Dendritic cell treated with granulocyte-macrophage colony-stimulating factor and Interleukin-4, amounts not matched to agents 40 ng/mL and 50 ng/mL, for 4 days (primary cell): ENCODE data around the gene PUSL1.
A peak's percentile ranks its signal among the peaks of the same experiment; 100 is the strongest.
"Not testable (repeated sequence)": the region's sequence is repeated elsewhere in the genome, so short reads cannot be mapped to it uniquely, and the experiment has no call there.

Experiments
- H3K27ac Mint-ChIP-seq: one replicate; pipeline ENCODE4 v1.8.0; 2022; ENCODE audit warnings: mild to moderate bottlenecking, mixed read lengths
- H3K27me3 Mint-ChIP-seq: one replicate; pipeline ENCODE4 v1.8.0; 2022; ENCODE audit warnings: mild to moderate bottlenecking, mixed read lengths
- H3K36me3 Mint-ChIP-seq: one replicate; pipeline ENCODE4 v1.8.0; 2022; ENCODE audit warnings: low read depth, mixed read lengths
- H3K4me1 Mint-ChIP-seq: one replicate; pipeline ENCODE4 v1.8.0; 2022; ENCODE audit warnings: low read depth, mixed read lengths
- H3K4me3 Mint-ChIP-seq: one replicate; pipeline ENCODE4 v1.8.0; 2022; ENCODE audit warnings: mild to moderate bottlenecking, moderate library complexity, mixed read lengths
- H3K9me3 Mint-ChIP-seq: one replicate; pipeline ENCODE4 v1.8.0; 2022; ENCODE audit warnings: mixed read lengths
- intact Hi-C: fragments of 100-400 bp; cut with micrococcal nuclease; formaldehyde crosslinking; loops from one replicate; pipeline ENCODE4 v1.15.0; 2022

The PUSL1 gene

GRCh38 chr1:1314237-1314586 lies 5.8 kb downstream of the PUSL1 start:
- Mint-ChIP-seq H3K36me3 (peaks cover 97% of the 10 kb centered on the region), H3K4me3 (no peak overlapping the region), H3K27ac (no peak overlapping the region), H3K27me3 (no peaks in the 10 kb centered on the region), H3K9me3 (no peaks in the 10 kb centered on the region), H3K4me1 (peaks cover 13% of the 10 kb centered on the region)
- intact Hi-C loops, result no loop called here

- intact Hi-C loops, result no loop called here
- Mint-ChIP-seq H3K9me3 (no peaks in the 10 kb centered on the region), H3K4me1 (peaks cover 7% of the 10 kb centered on the region), H3K27ac (no peak overlapping the region), H3K27me3 (no peaks in the 10 kb centered on the region), H3K4me3 (no peak overlapping the region), H3K36me3 (peaks cover 97% of the 10 kb centered on the region)
Observed at GRCh38 chr1:1314678-1315335, 6.4 kb downstream of the PUSL1 start.

GRCh38 chr1:1315435-1315954 lies 7.1 kb downstream of the PUSL1 start:
- no peak overlapping the region for H3K4me3 Mint-ChIP-seq

GRCh38 chr1:1316199-1316598 lies 7.8 kb downstream of the PUSL1 start:
- peaks cover 96% of the 10 kb centered on the region for H3K36me3 Mint-ChIP-seq
- intact Hi-C loops, H3K9me3 Mint-ChIP-seq, H3K27me3 Mint-ChIP-seq, H3K4me3 Mint-ChIP-seq: not testable (repeated sequence)
- peak overlapping the region; percentile 31 for H3K27ac Mint-ChIP-seq
- peaks cover 11% of the 10 kb centered on the region for H3K4me1 Mint-ChIP-seq

More at GRCh38 chr1:1315435-1315954, 7.1 kb downstream of the PUSL1 start:
- peaks cover 5% of the 10 kb centered on the region for H3K4me1 Mint-ChIP-seq
- H3K27ac Mint-ChIP-seq, result no peak overlapping the region
- no peaks in the 10 kb centered on the region for H3K9me3 Mint-ChIP-seq
- intact Hi-C loops, result no loop called here
- no peaks in the 10 kb centered on the region for H3K27me3 Mint-ChIP-seq
- H3K36me3 Mint-ChIP-seq, result peaks cover 97% of the 10 kb centered on the region

GRCh38 chr1:1317420-1317819 lies 9.0 kb downstream of the PUSL1 start:
- no peaks in the 10 kb centered on the region for H3K9me3 Mint-ChIP-seq
- H3K27ac Mint-ChIP-seq, result peak overlapping the region; percentile 50
- peaks cover 21% of the 10 kb centered on the region for H3K4me1 Mint-ChIP-seq
- H3K4me3 Mint-ChIP-seq, result no peak overlapping the region
- intact Hi-C loops, result no loop called here
- H3K36me3 Mint-ChIP-seq, result peaks cover 90% of the 10 kb centered on the region
- no peaks in the 10 kb centered on the region for H3K27me3 Mint-ChIP-seq

GRCh38 chr1:1318131-1318652 lies 9.8 kb downstream of the PUSL1 start:
- intact Hi-C loops, result no loop called here
- Mint-ChIP-seq H3K9me3 (no peaks in the 10 kb centered on the region), H3K4me1 (peaks cover 29% of the 10 kb centered on the region), H3K27ac (no peak overlapping the region), H3K36me3 (peaks cover 88% of the 10 kb centered on the region), H3K4me3 (no peak overlapping the region), H3K27me3 (no peaks in the 10 kb centered on the region)

- Mint-ChIP-seq H3K36me3 (peaks cover 80% of the 10 kb centered on the region), H3K9me3 (no peaks in the 10 kb centered on the region), H3K4me1 (peaks cover 35% of the 10 kb centered on the region), H3K4me3 (no peak overlapping the region), H3K27me3 (no peaks in the 10 kb centered on the region), H3K27ac (no peak overlapping the region)
- intact Hi-C loops, result no loop called here
Observed at GRCh38 chr1:1318777-1319645, 10.6 kb downstream of the PUSL1 start.

GRCh38 chr1:1319646-1319941 lies 11.2 kb downstream of the PUSL1 start:
- Mint-ChIP-seq H3K4me3 (no peak overlapping the region), H3K4me1 (peaks cover 35% of the 10 kb centered on the region), H3K9me3 (no peaks in the 10 kb centered on the region), H3K27ac (no peak overlapping the region), H3K36me3 (peaks cover 79% of the 10 kb centered on the region), H3K27me3 (no peaks in the 10 kb centered on the region)
- intact Hi-C loops, result no loop called here

- intact Hi-C loops, result no loop called here
- Mint-ChIP-seq H3K4me3 (no peak overlapping the region), H3K27ac (no peak overlapping the region), H3K27me3 (no peaks in the 10 kb centered on the region), H3K4me1 (peaks cover 37% of the 10 kb centered on the region), H3K9me3 (no peaks in the 10 kb centered on the region), H3K36me3 (peaks cover 68% of the 10 kb centered on the region)
Observed at GRCh38 chr1:1320666-1321448, 12.5 kb downstream of the PUSL1 start.

GRCh38 chr1:1321477-1321876 lies 13.1 kb downstream of the PUSL1 start:
- H3K27me3 Mint-ChIP-seq, result no peaks in the 10 kb centered on the region
- intact Hi-C loops, result no loop called here
- no peak overlapping the region for H3K4me3 Mint-ChIP-seq
- no peak overlapping the region for H3K27ac Mint-ChIP-seq
- H3K9me3 Mint-ChIP-seq, result no peaks in the 10 kb centered on the region
- H3K4me1 Mint-ChIP-seq, result peaks cover 43% of the 10 kb centered on the region
- peaks cover 65% of the 10 kb centered on the region for H3K36me3 Mint-ChIP-seq

GRCh38 chr1:1322418-1322817 lies 14.0 kb downstream of the PUSL1 start:
- Mint-ChIP-seq H3K36me3 (peaks cover 68% of the 10 kb centered on the region), H3K4me3 (peak overlapping the region; percentile 41), H3K27ac (no peak overlapping the region), H3K9me3 (no peaks in the 10 kb centered on the region), H3K27me3 (no peaks in the 10 kb centered on the region), H3K4me1 (peaks cover 43% of the 10 kb centered on the region)
- intact Hi-C loops, result no loop called here

- peaks cover 68% of the 10 kb centered on the region for H3K36me3 Mint-ChIP-seq
- H3K27ac Mint-ChIP-seq, result no peak overlapping the region
- H3K4me1 Mint-ChIP-seq, result peaks cover 43% of the 10 kb centered on the region
- H3K27me3 Mint-ChIP-seq, result no peaks in the 10 kb centered on the region
- no peaks in the 10 kb centered on the region for H3K9me3 Mint-ChIP-seq
- peak overlapping the region; percentile 80 for H3K4me3 Mint-ChIP-seq
- intact Hi-C loops, result no loop called here
Observed at GRCh38 chr1:1322952-1323351, 14.6 kb downstream of the PUSL1 start.

- peak overlapping the region; percentile 77 for H3K4me3 Mint-ChIP-seq
- H3K9me3 Mint-ChIP-seq, result no peaks in the 10 kb centered on the region
- peak overlapping the region; percentile 76 for H3K27ac Mint-ChIP-seq
- intact Hi-C loops, result loop anchor here (2.0 kb wide), 1 partner anchor 15 kb away; the partner anchor contains the start of gene PUSL1
- H3K36me3 Mint-ChIP-seq, result peaks cover 68% of the 10 kb centered on the region
- H3K27me3 Mint-ChIP-seq, result no peaks in the 10 kb centered on the region
- H3K4me1 Mint-ChIP-seq, result peaks cover 43% of the 10 kb centered on the region
Observed at GRCh38 chr1:1324084-1324523, 15.7 kb downstream of the PUSL1 start.
